GM18909 (cell line): ENCODE measurements around the gene ST7.

ENCODE experiments used
- ATAC-seq: cut with Tn5 transposase; IDR thresholded peaks from one replicate; pipeline ENCODE4 v1.9.1; 2021; ENCODE audit warnings: mild to moderate bottlenecking; ENCODE audit not compliant: unreplicated experiment, poor library complexity

Gene ST7

GRCh38 chr7:117086788-117087187 lies 133.5 kb downstream of the ST7 start:
- ATAC-seq: peak; percentile 39

- no peak for ATAC-seq
Measured at GRCh38 chr7:117087639-117088396, 134.5 kb downstream of the ST7 start.

DNA sequence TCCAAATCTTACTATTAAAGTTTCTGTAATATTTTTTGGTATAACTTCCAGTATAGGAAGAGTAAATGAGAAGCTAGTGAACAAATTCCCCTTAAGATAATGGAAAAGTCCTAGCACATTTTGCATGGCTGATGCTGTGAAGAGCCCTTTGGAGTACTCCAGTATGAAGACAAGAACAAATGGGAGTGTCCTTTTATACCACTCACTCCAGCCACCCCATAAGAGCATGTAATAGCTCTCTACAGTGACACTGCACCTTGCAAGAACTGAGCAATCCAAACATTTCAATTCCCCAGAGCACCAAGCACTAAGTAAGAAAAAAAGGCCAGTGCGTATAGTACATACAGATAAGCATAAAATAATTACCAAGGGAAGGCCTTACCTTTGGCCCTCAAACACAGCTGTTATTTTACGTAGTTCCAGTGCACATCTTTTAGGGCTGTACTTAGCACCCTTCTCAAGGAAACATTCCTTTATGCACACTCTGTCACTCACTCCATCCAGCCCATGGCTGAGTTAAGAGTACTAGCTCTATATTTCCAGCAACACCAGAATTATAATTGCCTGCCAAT lies 135.4 kb downstream of the ST7 start:
- ATAC-seq: no peak

DNA sequence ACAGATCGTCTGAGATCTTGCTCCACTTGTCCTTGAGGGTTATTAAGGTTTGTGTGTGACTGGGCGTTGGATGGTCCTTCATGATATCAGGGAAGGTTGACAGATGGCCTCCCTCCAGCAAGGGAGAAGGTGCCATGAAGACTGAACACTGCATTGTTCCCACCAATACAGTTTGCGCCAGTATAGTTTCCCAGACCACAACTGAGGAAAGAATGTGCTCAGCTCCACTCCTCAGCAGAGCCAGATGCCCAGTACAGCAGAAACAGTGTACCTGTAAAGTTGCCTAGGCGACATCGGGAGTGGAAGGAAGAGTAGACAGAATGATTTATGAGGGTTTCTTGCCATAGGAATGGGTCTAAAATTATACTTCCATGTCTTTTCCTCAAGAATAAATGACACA lies 137.5 kb downstream of the ST7 start:
- ATAC-seq: no peak

DNA sequence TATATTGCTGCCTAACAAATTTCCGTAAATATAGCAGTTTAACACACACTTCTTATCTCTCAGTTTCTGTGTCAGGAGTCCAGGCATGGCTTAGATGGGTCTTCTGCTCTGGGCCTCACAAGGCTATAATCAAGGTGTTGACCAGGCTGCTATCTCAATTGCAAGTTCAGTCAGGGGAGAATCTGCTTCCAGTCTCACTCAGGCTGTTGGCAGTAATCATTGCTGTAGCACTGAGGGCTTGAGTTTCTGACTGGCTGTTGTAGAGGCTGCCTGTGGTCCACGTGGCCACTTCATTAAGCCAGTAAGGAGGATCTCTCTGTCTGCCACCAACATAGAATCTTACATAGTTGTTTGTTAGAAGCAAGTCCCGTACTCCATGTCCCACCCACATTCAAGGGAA lies 138.4 kb downstream of the ST7 start:
- no peak for ATAC-seq

- no peak for ATAC-seq
Measured at GRCh38 chr7:117092785-117093184, 139.5 kb downstream of the ST7 start.

DNA sequence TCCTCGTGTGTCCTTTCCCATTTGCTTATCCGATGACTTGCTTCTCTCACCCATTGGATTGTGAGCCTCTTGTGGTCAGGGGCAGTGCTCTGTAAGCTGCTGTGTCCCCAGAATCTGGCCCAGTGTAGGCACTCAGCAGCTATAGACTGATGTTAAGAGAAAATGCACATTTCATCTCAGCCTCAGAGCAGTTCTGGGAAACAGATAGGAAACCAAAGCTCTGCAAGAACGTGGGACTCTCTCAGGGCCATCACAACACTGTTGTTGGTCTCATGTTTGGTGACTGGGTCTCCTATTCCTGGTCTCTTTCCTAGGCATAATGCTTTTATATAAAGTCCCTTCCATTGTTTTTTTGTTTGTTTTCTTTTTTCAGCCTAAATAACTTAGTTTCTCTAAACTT lies 141.2 kb downstream of the ST7 start:
- no peak for ATAC-seq

GRCh38 chr7:117095055-117095454 lies 141.8 kb downstream of the ST7 start:
- no peak for ATAC-seq

DNA sequence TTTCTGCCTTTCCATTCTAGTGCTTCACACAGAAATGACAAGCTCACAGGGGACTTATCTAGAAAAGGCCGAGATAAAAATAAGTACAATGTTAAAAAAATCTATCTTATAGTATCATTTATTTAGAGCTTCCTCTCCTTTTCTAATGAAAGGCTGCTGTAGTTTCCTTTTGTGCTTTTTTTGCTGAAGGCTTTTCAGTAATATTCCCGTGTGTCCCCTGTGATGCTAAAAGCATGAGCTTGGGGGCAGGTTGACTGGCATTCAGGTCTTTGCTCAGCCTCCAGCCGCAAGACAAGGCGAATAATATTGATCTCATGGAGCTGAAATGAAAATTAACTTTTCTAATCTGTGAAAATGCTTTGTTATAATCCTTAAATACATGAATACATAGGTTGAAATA lies 143.0 kb downstream of the ST7 start:
- ATAC-seq: no peak

DNA sequence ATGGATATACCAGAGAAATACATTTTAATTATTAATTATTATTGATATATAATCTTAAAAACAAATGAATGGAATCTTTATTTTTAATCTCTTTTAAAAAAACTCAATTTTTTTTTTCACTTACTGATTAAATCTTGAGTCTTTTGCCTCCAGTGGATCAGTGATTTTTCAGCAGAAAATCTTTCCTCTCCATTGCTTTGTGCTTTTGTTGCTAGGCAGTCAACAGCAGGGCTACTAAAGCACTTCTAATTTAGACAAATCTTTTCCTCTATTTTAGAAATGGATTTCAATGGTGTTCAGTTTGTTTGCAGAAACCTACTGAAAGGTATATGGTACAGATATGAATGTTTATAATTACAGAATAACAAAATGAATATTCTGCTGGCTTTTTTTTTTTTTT lies 143.6 kb downstream of the ST7 start:
- no peak for ATAC-seq

DNA sequence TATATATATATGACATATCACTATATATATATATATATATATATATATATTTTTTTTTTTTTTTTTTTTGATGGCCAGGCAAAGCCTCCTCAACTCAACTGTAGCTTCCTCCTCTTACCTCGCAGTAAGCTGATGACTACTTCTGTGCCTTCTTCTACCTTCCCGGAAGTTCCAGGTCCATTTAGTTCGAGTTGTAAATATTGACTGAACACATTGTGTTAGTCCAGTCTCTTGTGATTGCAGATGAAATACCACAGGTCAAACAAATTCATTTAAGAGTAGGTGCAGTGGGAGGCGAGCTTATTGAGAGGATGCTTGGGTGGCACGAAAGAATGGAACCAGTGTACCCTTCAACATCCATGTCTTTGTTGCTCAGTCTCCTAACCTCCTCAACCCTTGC lies 144.6 kb downstream of the ST7 start:
- ATAC-seq: no peak

GRCh38 chr7:117098457-117098856 lies 145.2 kb downstream of the ST7 start:
- no peak for ATAC-seq

- no peak for ATAC-seq
Measured at GRCh38 chr7:117101026-117101425, 147.7 kb downstream of the ST7 start.

GRCh38 chr7:117110480-117111315 lies 157.4 kb downstream of the ST7 start:
- peak; percentile 98 for ATAC-seq

DNA sequence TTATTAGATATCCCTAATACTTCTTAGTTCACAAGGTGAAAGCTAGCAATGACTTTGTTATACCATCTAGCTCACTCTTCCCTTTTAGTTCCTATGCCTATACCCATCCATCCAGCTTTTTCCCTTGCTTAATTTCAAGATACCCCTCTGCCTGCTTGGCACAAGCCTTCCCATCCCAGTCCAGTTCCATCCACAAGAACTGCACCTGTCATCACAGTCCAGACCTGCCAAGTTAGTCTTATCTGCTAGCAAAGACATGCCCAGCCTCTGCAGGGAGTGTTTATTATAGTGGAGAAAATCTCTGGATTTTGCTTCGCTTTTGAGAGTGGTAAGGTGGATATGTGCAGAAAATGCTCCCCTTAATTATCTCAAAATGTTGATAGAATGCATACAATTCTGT lies 158.2 kb downstream of the ST7 start:
- ATAC-seq: no peak

DNA sequence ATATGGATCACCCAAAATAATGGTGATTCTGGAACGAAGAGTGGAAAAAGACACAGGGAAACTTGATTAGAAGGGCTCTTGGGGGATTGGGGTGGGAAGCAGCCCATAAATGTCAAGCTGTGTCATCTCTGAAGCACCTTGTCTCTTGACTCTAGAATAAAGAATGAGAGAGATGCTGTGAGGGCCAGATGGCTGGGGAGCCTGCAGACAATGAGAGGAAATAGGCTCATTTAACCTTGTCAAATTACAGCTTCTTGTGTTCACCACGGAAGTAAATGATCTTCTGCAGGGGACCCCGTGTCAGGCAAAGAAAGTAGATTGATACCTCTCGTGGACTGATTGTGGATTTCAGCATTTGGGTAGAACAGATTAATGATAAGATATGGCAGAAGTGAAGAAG lies 159.3 kb downstream of the ST7 start:
- ATAC-seq: no peak

GRCh38 chr7:117113871-117114270 lies 160.6 kb downstream of the ST7 start:
- no peak for ATAC-seq

- ATAC-seq: no peak
Measured at GRCh38 chr7:117114272-117114671, 161.0 kb downstream of the ST7 start.

DNA sequence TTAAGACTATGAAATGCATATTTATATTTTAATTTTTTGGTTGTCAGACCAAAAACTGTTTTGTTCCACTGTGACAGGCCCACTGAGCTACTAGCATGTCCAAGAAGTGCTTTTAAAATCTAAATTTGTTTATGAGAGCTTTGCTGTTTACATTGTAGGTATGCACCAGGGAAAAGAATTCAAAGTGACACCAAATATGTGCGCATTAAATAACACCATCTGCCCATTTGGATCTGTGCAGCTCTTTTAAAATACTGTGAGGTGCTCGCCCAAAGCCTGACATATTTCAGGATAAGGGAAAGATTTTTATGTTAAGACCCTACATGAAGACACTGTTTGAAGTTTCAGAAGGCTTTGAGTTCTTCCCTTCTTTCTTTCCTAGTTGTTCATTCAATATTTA lies 162.9 kb downstream of the ST7 start:
- no peak for ATAC-seq

DNA sequence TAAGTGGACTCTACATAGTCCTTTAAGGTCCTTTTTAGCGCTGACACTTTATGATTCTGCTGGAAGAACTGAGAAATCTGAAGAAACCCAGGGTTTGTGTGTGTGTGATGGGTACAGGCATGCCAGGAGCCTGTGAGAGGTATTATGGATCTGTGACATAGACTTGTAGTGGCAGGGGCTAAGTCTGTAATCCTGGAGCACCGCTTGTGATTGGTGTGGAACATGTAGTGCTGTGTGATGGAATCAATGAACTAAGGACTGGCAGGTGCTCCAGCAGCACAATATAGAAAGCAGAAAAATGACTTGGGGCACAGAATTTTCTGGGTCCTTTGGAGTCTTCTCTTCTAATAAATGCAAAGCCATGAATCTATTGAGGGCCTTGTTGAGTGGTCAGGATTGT lies 163.9 kb downstream of the ST7 start:
- no peak for ATAC-seq

DNA sequence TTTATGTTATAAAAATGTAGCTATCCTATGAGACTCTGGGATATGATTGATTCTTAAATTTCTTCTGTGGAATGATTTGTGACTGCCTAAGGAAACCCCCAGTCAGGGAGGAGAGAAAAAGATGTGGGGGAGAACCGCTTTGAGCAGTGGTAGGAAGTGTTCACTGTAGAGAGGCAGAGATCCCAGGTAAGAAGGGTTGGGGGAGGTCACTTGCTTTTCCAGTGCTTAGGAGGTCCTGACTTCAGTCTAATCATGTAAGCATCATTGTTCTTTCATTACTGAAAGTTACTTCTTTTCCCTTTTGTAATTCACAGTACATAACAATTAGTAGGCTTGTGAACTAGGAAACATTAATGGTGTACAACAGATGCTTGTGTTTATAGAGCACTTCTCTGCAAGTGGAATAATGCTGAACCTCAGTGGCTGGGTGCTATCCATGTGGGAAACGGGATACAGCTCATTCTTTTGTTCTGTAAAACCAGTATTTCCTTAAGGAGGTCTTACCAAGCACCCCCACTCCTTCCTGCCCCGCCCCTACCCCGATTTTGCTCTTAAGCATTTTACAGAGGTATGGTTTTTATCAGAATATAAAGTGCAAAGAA lies 165.4 kb downstream of the ST7 start:
- no peak for ATAC-seq
